SU-DHL-6 (cell line): Measurements from ENCODE around the gene GGT6.

Experiments
- CTCF ChIP-seq: fragments of 200-600 bp; sonication (generic); IDR thresholded peaks from one replicate; pipeline ENCODE4 v1.5.1; 2017; ENCODE audit warnings: antibody characterized with exemption, mild to moderate bottlenecking, low read length, moderate library complexity; ENCODE audit not compliant: insufficient read depth, poor library complexity, severe bottlenecking
- EZH2phosphoT487 ChIP-seq: fragments of 200-600 bp; sonication (generic), shearing (Covaris generic); conservative IDR thresholded peaks from 2 replicates; pipeline ENCODE4 v1.6.1; 2018; ENCODE audit warnings: mild to moderate bottlenecking, antibody characterized with exemption, low read length, moderate library complexity, mixed read lengths

GRCh38 chr17:4582691-4583090 is 22.3 kb upstream of the GGT6 start:
- TF ChIP-seq CTCF (no peak), EZH2phosphoT487 (no peak)
